DOHH2 (cell line): ENCODE measurements around the gene CORT.
"Not testable (repeated sequence)": the region's sequence is repeated elsewhere in the genome, so short reads cannot be mapped to it uniquely, and the experiment has no call there.

ENCODE experiments used
- EZH2phosphoT487 ChIP-seq: fragments of 200-600 bp; sonication (generic); IDR thresholded peaks from 2 replicates; pipeline ENCODE4 v1.6.1; 2017; ENCODE audit warnings: borderline replicate concordance, mild to moderate bottlenecking, antibody characterized with exemption, low read length, moderate library complexity, mixed read lengths
- TF ChIP-seq, protein P1 (sequence below): fragments of 200-600 bp; sonication (generic); IDR thresholded peaks from one replicate; pipeline ENCODE4 v1.5.1; 2014; ENCODE audit warnings: antibody characterized with exemption, mild to moderate bottlenecking, low read depth, low read length; ENCODE audit not compliant: poor library complexity, severe bottlenecking

DNA sequence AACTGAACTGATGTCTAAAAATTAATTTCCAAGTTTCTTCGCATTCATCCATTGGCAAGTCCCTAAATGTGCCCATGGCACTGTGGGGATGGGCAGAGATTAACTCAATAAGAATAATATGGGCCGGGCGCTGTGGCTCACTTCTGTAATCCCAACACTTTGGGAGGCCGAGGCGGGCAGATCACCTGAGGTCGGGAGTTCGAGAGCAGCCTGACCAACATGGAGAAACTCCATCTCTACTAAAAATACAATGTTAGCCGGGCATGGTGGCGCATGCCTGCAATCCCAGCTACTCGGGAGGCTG, 24.4 kb downstream of the CORT start:
- TF ChIP-seq, protein P1, sequence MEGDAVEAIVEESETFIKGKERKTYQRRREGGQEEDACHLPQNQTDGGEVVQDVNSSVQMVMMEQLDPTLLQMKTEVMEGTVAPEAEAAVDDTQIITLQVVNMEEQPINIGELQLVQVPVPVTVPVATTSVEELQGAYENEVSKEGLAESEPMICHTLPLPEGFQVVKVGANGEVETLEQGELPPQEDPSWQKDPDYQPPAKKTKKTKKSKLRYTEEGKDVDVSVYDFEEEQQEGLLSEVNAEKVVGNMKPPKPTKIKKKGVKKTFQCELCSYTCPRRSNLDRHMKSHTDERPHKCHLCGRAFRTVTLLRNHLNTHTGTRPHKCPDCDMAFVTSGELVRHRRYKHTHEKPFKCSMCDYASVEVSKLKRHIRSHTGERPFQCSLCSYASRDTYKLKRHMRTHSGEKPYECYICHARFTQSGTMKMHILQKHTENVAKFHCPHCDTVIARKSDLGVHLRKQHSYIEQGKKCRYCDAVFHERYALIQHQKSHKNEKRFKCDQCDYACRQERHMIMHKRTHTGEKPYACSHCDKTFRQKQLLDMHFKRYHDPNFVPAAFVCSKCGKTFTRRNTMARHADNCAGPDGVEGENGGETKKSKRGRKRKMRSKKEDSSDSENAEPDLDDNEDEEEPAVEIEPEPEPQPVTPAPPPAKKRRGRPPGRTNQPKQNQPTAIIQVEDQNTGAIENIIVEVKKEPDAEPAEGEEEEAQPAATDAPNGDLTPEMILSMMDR: not testable (repeated sequence)
- not testable (repeated sequence) for TF ChIP-seq EZH2phosphoT487
